Endothelial cell of umbilical vein (primary cell): ENCODE results near the gene ZNF101. TPM values are rescaled to one million over a fixed set of nuclear protein-coding genes. Genes with fewer than 3 reads are reported as not detected.

Source experiments
- BruUV-seq: library from RNA; stranded (reverse); fragments of 400-500 nt; replicated peaks from 2 replicates; lab custom pipeline; 2021; lab: Mats Ljungman, UMichigan
- CTCF ChIA-PET: fragments of 300-600, 350-600 bp; sonication (Branson Sonifier 250); formaldehyde crosslinking; loops from one replicate; lab custom pipeline; 2021; ENCODE audit warnings: antibody characterized with exemption, inconsistent platforms; lab: Charles Lee
- POLR2A ChIA-PET: fragments of 300-600, 350-600 bp; sonication (Branson Sonifier 250); formaldehyde crosslinking; loops from one replicate; lab custom pipeline; 2021; ENCODE audit warnings: antibody characterized with exemption, inconsistent platforms; lab: Charles Lee
- DNase-seq: peaks from one replicate; pipeline ENCODE4 v3.0.0-alpha.2; 2011; ENCODE audit warnings: low read depth, low spot score
- FAIRE-seq: peaks from 2 replicates; lab custom pipeline; 2011; peaks lifted over from hg19 to GRCh38; lab: Jason Lieb, UNC
- H2AFZ ChIP-seq: 2 replicates; pipeline ENCODE4 v1.6.0; 2012; ENCODE audit warnings: low read depth, low read length, control low read depth, inconsistent platforms
- H3K27ac ChIP-seq: 2 replicates; pipeline ENCODE4 v1.5.1; 2011; ENCODE audit warnings: low read depth, mild to moderate bottlenecking, control low read depth, low read length, moderate library complexity; ENCODE audit not compliant: insufficient read depth
- H3K27me3 ChIP-seq, 2 experiments: 2 replicates each; pipeline versions ENCODE4 v1.6.0 to v1.6.1; 2011; ENCODE audit warnings: low read length in 2 of 2, mixed read lengths in 1 of 2; ENCODE audit not compliant: control insufficient read depth in 2 of 2, insufficient read depth in 2 of 2
- H3K36me3 ChIP-seq, 2 experiments: 2 replicates in 1 of 2; 3 replicates in 1 of 2; pipeline ENCODE4 v1.5.1; 2011; ENCODE audit warnings: low read length in 2 of 2, mild to moderate bottlenecking in 1 of 2, moderate library complexity in 1 of 2; ENCODE audit not compliant: control insufficient read depth in 2 of 2, insufficient read depth in 2 of 2; ENCODE audit errors: extremely low read depth in 1 of 2
- H3K4me1 ChIP-seq: 3 replicates; pipeline ENCODE4 v1.5.1; 2011; ENCODE audit warnings: mild to moderate bottlenecking, low read length; ENCODE audit not compliant: control insufficient read depth, insufficient read depth; ENCODE audit errors: extremely low read depth
- H3K4me2 ChIP-seq: 2 replicates; pipeline ENCODE4 v1.6.1; 2011; ENCODE audit warnings: low read length, control low read depth, mixed read lengths; ENCODE audit not compliant: insufficient read depth
- H3K4me3 ChIP-seq, 3 experiments: fragments of 200-600 bp in 1 of 3; sonication (generic), shearing (Covaris generic) in 1 of 3; replicated peaks in 1 of 3; 2 replicates each; pipeline ENCODE4 v1.5.1; 2011 to 2016; ENCODE audit warnings: control low read depth in 3 of 3, low read length in 3 of 3, mild to moderate bottlenecking in 2 of 3, inconsistent platforms in 1 of 3, low read depth in 1 of 3, moderate library complexity in 1 of 3; ENCODE audit not compliant: insufficient read depth in 1 of 3
- H3K79me2 ChIP-seq: 2 replicates; pipeline ENCODE4 v1.6.0; 2012; ENCODE audit warnings: low read length, inconsistent platforms; ENCODE audit not compliant: control insufficient read depth, insufficient read depth
- H3K9ac ChIP-seq: replicated peaks from 2 replicates; pipeline ENCODE3; 2011; ENCODE audit warnings: low read length, control low read depth; ENCODE audit not compliant: insufficient read depth; ENCODE audit errors: extremely low read depth
- H3K9me1 ChIP-seq: replicated peaks from 3 replicates; pipeline ENCODE4 v1.6.0; 2011; ENCODE audit warnings: mild to moderate bottlenecking, low read length; ENCODE audit not compliant: control insufficient read depth, insufficient read depth; ENCODE audit errors: extremely low read depth
- H3K9me3 ChIP-seq: replicated peaks from 2 replicates; pipeline ENCODE4 v1.5.1; 2012; ENCODE audit warnings: low read length, inconsistent platforms; ENCODE audit not compliant: control insufficient read depth, insufficient read depth
- H4K20me1 ChIP-seq: replicated peaks from 2 replicates; pipeline ENCODE3; 2011; ENCODE audit warnings: mild to moderate bottlenecking, low read length; ENCODE audit not compliant: control insufficient read depth, insufficient read depth; ENCODE audit errors: extremely low read depth
- EZH2 ChIP-seq: IDR thresholded peaks from 2 replicates; pipeline ENCODE4 v1.6.1; 2012; ENCODE audit warnings: borderline replicate concordance, low read depth, mild to moderate bottlenecking, moderate library complexity, low read length, inconsistent platforms; ENCODE audit not compliant: severe bottlenecking
- FOS ChIP-seq: IDR thresholded peaks from 2 replicates; pipeline ENCODE4 v1.6.1; 2011; ENCODE audit warnings: mild to moderate bottlenecking, low read length, moderate library complexity, borderline replicate concordance; ENCODE audit not compliant: insufficient read depth
- GATA2 ChIP-seq: IDR thresholded peaks from 2 replicates; pipeline ENCODE4 v1.7.0; 2011; ENCODE audit warnings: low read depth, mild to moderate bottlenecking, moderate library complexity, mixed read lengths, low read length; ENCODE audit not compliant: insufficient read length, insufficient read depth
- JUN ChIP-seq: IDR thresholded peaks from 2 replicates; pipeline ENCODE4 v1.6.1; 2011; ENCODE audit warnings: borderline replicate concordance, low read depth; ENCODE audit not compliant: insufficient read length, insufficient read depth
- MYC ChIP-seq: IDR thresholded peaks from one replicate; pipeline ENCODE4 v1.6.1; 2011; ENCODE audit warnings: mild to moderate bottlenecking, low read depth, low read length
- POLR2A ChIP-seq: IDR thresholded peaks from 2 replicates; pipeline ENCODE4 v1.6.1; 2012; ENCODE audit warnings: low read depth, mild to moderate bottlenecking, control low read depth, low read length
- POLR2AphosphoS5 ChIP-seq: IDR thresholded peaks from 2 replicates; pipeline ENCODE4 v1.6.1; 2012; ENCODE audit warnings: low read depth, mild to moderate bottlenecking, control low read depth, low read length, moderate library complexity; ENCODE audit not compliant: insufficient read depth
- dilution Hi-C: fragments of 300-500 bp; cut with MboI; formaldehyde crosslinking; loops from one replicate; pipeline ENCODE4 v1.15.0; 2019; ENCODE audit warnings: low sequenced_read_pairs; ENCODE audit not compliant: extremely low pct_ligation_motif_present
- intact Hi-C: fragments of 100-400 bp; cut with micrococcal nuclease; formaldehyde crosslinking; loops from one replicate; pipeline ENCODE4 v1.10.0; 2022
- polyA plus RNA-seq, 4 experiments: library from polyadenylated mRNA; depleted of rRNA in 3 of 4; stranded (reverse) in 3 of 4; unstranded in 1 of 4; fragments of >200 nt; gene quantifications; 2 replicates each; pipeline versions ENCODE4 v1.2.1 to v1.2.3, GENCODE V29; 2011 to 2012; ENCODE audit warnings: missing spikeins in 1 of 4
- total RNA-seq: library from RNA; stranded (reverse); gene quantifications from 2 replicates; pipeline ENCODE4 v1.2.3, GENCODE V29; 2021
- TF ChIP-seq, protein P1 (sequence below): IDR thresholded peaks from 2 replicates; pipeline ENCODE4 v1.6.1; 2011; ENCODE audit not compliant: insufficient read depth, insufficient read length
- TF ChIP-seq, protein P2 (sequence below), 2 donors: IDR thresholded peaks; 1 replicate in 1 of 2; 2 replicates in 1 of 2; pipeline ENCODE4 v1.5.1; 2011; ENCODE audit warnings: low read length in 2 of 2, mild to moderate bottlenecking in 2 of 2, moderate library complexity in 2 of 2, control low read depth in 1 of 2, inconsistent platforms in 1 of 2, low read depth in 1 of 2; ENCODE audit not compliant: insufficient read depth in 1 of 2; ENCODE audit errors: extremely low read depth in 1 of 2

ZNF101 gene
- total and polyA plus RNA-seq, 2 donors (not counting 3 experiments of a cell fraction or from before 2014, with no cell fraction given), result 2.8 to 12.8 TPM

DNA sequence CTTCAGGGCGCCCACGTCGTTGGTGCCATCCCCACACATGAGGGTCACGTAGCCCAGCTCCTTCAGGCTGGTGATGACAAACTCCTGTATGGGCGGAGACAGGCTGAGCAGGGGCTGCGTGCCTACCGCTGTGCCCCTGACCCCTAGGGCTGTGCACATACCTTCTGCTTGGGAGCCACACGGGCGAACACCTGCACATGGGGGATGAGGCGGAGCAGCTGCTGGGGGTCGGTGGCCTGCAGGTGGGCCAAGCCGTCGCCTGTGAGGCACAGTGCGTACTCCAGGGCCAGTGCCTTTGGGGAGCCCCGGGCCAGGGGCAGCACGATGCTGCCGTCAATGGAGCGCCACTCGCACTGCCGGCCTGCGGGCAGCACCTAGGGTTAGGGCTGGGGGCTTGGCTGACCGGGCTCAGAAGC lies 19.1 kb upstream of the ZNF101 start:
- CTCF ChIA-PET, result interaction anchor here (2.1 kb wide), 1 partner anchor 117 kb away, joined by 5 read pairs; no protein-coding TSS in a partner anchor
- peaks cover 2 to 69% of the 10 kb centered on the region in 2 experiments for H3K36me3 ChIP-seq

More for the DNA sequence above, 19.1 kb upstream of the ZNF101 start:
- H3K4me3 ChIP-seq, result no peak overlapping the region
- no peak for DNase-seq
- H4K20me1 ChIP-seq, result no peaks in the 10 kb centered on the region
- POLR2A ChIA-PET, result no interaction called here
- H3K9me1 ChIP-seq, result no peaks in the 10 kb centered on the region
- H3K27ac ChIP-seq, result no peak overlapping the region
- H3K27me3 ChIP-seq, result no peaks in the 10 kb centered on the region
- H2AFZ ChIP-seq, result no peak overlapping the region
- H3K4me1 ChIP-seq, result no peaks in the 10 kb centered on the region
- intact Hi-C loops (no loop called here), dilution Hi-C loops (no loop called here)
- BruUV-seq, result no TSS peak
- no peak overlapping the region for H3K4me2 ChIP-seq
- FAIRE-seq, result no peak
- H3K9me3 ChIP-seq, result no peaks in the 10 kb centered on the region
- H3K79me2 ChIP-seq, result no peaks in the 10 kb centered on the region
- TF ChIP-seq, protein P1, sequence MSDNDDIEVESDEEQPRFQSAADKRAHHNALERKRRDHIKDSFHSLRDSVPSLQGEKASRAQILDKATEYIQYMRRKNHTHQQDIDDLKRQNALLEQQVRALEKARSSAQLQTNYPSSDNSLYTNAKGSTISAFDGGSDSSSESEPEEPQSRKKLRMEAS, result no peak
- no peak for TF ChIP-seq GATA2
- TF ChIP-seq FOS, result no peak
- TF ChIP-seq JUN, result no peak
- no peak for TF ChIP-seq POLR2A
- TF ChIP-seq MYC, result no peak
- TF ChIP-seq, protein P2, sequence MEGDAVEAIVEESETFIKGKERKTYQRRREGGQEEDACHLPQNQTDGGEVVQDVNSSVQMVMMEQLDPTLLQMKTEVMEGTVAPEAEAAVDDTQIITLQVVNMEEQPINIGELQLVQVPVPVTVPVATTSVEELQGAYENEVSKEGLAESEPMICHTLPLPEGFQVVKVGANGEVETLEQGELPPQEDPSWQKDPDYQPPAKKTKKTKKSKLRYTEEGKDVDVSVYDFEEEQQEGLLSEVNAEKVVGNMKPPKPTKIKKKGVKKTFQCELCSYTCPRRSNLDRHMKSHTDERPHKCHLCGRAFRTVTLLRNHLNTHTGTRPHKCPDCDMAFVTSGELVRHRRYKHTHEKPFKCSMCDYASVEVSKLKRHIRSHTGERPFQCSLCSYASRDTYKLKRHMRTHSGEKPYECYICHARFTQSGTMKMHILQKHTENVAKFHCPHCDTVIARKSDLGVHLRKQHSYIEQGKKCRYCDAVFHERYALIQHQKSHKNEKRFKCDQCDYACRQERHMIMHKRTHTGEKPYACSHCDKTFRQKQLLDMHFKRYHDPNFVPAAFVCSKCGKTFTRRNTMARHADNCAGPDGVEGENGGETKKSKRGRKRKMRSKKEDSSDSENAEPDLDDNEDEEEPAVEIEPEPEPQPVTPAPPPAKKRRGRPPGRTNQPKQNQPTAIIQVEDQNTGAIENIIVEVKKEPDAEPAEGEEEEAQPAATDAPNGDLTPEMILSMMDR (IDR thresholded peaks at IDR 0.05; ENCODE audit: extremely low read depth in 1 of 2, insufficient read depth in 1 of 2, low read depth in 1 of 2, low read length in 2 of 2), result no peak
- TF ChIP-seq POLR2AphosphoS5, result no peak
- TF ChIP-seq EZH2, result no peak
- no peak overlapping the region for H3K9ac ChIP-seq
